Activated CD4-positive, CD25-positive, alpha-beta regulatory T cell treated with anti-CD3 and anti-CD28 coated beads, Interleukin-2, amount 50 U/mL, for 24 hours (primary cell): ENCODE data around the gene BRS3.

Experiments used
- ATAC-seq, 2 donors: fragments of 150-1000 bp; cut with Tn5 transposase; one replicate each; pipeline ENCODE4 v1.10.0; 2021; ENCODE audit warnings: mild to moderate bottlenecking in 1 of 2, moderate library complexity in 1 of 2

BRS3 gene

DNA sequence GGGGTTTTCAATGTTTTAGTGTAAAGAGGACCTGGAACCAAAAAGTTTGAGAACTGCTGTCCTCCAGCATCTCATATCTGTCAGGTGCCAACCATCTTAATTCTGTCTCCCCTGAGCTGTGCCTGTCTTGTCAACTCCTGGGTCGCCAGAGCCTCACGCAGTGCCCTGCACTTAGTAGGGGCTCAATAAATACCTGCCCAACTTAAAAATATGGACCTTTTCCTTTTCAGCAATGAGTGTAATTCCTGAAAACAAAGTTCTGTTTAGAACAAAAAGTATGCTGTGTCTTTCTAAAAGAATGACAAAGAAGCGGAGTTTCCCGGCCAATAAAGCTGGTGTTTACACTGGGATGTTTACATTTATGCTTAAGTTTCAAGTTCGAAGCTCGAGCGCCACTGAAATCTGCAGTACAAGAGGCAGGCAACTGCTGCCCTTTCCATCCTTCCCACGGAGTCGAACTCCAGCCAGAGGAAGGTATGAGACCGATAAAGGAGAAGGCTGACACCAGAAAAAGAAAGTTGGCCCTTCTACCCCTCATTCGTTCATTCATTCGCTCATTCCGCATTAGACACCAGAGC is 8.5 kb downstream of the BRS3 start:
- ATAC-seq, result no peak

DNA sequence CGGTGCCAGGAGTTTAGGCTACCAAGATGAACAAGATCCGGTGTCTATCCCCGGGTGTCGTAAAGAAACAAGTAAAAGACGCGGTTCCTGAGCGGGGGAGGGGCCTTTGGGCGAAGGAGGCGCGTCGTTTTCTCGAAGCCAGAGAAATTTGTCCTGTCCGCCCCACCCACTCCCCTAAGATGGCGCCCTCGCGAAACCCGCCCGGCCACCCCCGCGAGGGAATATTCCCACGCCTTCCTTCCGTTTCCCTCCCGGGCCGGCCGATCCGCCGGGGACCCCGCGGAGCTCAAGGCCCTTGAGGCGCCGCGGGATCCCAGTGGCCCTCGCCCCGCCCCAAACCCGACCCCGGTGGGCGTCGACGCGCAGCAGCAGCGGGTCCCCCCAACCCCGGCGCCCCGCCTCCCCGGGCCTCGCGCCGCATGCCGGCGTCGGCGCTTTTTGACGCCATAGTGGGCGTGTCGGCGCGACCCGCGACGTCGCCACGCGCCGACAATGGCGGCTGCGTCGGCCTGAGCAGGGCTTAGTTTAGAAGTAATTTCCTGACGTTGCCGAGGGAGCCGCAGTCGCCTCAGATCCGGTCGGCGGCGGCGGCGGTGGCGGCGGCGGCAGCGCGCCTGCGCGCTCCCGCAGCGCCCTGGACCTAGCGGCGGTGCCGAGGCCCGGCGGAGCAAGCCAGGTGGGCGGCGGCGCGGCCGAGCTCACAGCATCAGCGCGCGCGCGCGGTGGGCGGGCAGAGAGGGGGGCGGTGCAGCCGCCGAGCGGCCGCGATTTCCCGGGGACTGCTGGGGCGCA is 9.2 kb downstream of the BRS3 start:
- ATAC-seq, result peak; percentile 78 to 82

DNA sequence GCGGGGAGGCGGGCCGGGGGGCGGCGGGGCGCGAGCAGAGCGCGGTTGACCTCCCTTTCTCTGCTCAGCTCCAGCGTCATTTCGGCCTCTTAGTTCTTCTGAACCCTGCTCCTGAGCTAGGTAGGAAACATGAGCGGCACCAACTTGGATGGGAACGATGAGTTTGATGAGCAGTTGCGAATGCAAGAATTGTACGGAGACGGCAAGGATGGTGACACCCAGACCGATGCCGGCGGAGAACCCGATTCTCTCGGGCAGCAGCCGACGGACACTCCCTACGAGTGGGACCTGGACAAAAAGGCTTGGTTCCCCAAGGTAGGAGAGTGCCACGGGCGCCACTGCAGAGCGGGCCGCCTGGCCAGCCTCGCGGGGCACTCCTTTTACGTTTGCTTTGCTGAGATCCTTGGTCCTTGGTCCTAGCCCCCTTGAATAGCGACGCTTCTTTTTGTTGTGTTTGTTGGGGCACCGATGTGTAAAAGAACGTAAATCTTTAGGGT is 9.9 kb downstream of the BRS3 start, which contains the start of gene HTATSF1:
HTATSF1 (plus strand) TSS at position 37 of the 497 bp plus-strand sequence; CDS start at position 130, 93 bp downstream.
- peak in 1 of 2 donors; percentile 1 for ATAC-seq

DNA sequence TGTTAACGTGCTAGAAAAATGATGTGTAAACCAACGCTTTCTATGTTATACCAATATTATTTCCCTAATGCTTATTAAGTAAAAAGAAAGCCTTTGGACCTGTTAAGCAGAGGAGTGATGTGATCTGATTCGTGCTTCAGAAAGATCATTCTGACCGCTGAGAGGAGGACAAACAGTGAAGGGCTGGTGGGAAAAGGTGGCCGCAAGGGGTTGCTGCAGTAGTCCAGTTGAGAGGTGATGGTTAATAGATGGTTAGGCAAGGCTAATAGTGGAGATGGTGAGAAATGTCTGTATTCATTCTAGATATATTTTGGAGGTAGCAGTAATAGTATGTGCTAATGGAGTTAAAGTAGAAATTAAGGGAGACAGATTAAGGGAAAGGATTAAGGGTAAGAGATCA is 31.3 kb downstream of the BRS3 start:
- ATAC-seq, result no peak

DNA sequence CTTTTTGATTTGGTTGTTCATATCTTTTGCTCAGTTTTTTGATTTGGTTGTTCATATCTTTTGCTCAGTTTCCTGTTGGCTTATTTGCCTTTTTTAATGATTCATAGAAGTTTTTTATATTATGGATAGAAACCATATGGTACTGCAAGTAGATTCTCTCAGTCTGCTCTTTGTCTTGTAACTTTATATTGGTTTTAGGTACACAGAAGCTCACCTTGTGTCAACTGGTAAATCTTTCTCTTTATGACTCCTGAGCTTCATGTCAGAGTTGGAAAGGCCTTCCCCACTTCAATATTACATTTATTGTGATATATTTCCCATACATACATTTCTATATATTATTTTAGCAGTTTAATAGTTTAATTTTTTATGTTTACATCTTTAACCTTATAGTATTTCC is 36.0 kb downstream of the BRS3 start:
- ATAC-seq, result no peak

DNA sequence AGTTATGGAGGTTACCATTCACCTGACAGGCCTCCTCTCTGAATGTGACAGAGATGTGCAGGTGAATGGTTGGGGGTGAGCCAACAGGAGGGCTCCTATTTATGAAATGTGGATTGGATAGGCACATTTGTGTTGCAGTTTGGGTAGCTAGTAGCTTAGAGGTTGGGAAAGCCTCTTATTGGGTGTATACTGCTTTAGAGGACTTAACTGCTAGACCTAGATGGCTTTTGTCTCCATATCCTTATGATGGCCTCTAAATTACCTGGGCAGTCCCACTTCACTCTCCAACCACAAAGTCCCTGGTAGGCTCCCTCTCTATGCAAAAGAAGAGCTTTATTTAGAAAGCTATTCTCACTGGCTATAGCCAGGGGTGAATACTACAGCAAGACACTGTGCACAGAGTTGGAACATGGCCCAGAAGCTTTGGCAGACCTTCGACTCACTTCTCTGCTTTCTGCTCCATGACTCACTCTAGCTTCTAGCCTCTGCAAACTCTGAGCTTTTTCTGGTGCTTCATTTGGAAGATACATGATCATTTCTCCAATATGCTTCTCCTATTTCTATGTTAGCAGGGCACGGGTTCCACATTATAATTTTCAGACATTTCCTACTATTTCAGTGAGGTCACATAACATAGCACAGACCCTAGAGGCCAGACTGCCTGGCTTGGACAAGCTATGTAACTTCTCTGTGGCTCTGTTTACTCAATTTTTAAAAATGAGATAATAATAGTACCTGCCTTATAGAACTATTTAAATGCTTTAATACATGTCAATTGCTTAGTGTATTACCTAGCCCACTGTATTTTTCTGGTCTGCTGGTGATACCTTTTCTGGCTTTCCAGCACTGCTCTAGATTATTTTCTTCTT is 38.2 kb downstream of the BRS3 start:
- ATAC-seq, result no peak

DNA sequence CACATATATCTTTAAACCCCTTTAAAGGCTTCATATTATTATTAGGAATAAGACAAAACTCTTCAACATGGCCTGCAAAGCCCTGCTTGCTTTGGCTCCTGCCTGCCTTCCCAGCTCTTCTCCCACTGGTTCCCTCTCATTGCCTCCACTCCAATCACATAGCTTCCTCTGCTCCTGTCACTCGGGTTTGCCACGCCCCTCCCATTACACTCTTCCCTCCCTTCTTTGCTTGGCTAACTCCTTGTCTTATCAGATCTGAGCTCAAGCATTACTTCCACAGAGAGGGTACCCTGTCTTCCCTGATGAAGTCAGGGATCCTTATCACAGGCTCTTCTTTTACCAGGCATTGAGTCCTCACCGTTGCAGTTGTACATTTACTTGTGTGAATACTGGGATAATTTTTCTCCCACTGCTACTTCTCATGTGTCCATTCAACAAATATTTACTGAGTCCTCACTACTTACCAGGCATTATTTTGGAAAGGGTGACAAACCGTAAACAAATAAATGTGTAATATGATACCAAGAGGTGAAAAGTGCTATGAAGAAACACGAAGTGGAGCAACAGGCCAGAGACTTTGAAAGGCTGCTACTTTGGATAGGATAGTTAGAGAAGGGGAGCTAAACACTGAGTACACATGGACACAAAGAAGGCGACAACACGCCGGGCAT is 41.0 kb downstream of the BRS3 start:
- no peak for ATAC-seq

DNA sequence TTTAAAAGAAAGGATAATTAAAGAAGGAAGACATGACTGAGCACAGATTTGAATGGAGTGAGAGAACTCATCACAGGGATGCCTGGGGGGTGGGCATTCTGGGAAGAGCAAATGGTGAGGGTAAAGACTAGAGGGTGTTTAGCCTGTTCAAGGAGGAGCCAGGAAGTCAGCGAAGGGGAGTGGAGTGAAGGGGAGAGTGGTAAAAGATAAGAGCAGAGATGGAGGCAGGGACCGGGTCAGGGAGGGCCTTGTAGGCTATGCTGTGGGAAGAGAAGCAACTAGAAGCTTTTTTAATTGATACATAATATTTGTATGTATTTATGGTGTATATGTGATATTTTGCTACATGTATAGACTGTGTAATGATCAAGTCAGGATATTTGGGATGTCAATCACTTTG is 42.0 kb downstream of the BRS3 start:
- no peak for ATAC-seq

DNA sequence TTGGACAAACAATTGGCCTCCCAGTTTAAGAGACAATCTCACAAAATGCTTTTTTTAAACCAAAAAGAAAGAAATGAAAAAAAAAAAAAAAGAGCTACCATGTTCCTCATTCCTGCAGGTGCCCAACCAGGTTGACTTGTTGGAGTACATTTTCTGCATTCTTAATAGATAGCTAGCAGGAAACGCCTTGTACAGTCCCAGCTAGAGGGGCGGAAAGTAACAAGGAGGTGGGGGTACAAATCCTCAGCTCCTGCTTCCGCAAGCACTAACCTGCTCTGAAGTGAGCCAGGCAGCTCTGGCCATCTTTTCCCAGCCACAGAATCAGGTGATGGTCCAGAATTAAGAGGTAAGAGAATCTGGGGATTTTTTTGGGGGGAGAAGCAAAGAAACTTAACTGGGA is 44.2 kb downstream of the BRS3 start, which contains the start of gene VGLL1:
VGLL1 (plus strand) TSS at position 265 of the 400 bp plus-strand sequence. CDS start 3,806 bp downstream, outside the sequence.
- ATAC-seq, result no peak

DNA sequence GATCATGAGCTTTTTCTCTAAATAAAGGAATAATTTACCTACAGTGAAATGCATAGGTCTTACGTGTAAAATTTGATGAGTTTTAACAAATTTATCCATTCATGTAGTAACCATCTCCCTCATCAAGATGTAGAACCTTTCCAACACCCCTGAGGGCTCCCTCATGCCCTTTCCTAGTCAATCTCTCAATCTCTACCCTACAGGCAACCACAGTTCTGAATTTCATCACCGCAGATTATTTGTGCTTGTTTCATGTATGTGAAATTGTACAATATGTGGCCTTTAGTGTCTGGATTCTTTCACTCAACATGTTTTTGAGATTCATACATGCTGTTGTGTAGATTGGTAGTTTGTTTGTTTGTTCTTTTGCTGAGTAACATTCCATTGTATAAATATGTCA is 46.4 kb downstream of the BRS3 start:
- ATAC-seq, result no peak

DNA sequence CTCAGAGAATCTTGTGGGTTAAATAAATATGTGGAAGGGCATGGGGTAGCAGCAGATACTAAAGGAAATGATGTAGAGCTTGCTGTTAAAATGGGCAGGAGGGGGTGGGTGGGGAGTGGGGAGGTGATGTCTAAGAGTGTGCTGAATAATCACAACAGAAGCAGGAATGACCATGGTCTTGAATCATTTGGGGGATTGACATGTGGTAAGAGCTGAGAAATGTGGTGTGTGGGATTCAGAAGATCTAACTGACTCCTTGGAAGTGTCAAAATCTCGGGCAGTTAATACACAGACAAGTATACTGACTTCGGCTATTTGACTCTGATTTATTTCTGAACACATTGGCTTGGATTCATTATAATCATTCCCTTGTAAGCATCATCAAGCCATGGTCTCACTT is 51.1 kb downstream of the BRS3 start:
- ATAC-seq, result no peak

DNA sequence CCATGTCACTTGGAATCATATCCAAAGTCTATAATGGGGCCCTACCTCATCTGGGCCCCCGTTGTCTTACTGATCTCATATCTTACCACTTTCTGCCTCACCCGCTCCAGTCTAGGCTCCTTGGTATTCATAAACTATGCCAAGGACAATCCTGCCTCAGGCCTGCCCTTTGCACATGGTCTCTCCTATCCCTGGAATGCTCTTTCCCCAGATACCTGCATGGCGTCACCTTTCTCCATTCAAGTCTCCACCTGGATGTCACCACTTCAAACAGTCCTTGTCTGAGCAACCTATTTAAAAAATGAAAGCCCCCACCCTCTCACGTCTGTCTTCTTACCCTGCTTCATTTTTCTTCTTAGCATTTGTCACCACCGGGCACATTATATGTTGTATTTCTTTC is 52.5 kb downstream of the BRS3 start:
- no peak for ATAC-seq

DNA sequence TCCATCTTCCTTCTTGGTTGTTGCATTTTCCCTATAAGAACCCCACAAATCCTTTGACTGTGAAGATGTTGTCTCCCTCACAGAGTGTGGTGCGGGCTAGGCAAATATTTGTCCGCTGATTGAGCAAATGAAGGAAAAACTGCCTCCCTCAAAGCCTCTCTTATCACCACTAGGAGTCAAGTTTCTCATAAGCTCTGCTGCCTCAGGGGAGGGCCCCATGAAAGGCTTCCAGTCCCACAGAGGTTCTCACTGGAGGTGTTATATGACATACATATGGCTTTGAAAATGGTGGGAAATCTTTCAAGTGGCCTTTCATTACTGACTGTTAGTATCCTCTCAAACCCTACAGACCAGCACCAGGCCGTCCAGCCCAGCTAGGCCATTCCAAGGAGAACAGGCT is 53.5 kb downstream of the BRS3 start:
- ATAC-seq, result no peak

DNA sequence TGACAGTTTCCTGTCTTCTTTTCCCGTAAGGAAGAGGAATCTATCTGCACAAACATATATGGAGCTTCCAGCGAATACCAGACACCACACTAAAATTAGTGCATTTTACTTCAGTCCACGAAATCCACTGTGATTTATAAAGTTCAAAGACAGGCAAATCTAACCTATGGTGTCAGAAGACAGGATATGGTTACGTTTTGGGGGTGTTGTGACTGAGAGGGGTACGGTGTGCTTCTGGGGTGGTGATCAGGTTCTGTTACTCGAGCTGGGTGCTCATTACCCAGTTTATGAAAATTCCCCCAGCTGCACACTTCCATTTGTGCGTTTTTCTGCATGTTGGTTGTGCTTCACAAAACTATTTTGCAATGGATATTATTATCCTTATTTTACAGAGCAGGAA is 54.5 kb downstream of the BRS3 start:
- no peak for ATAC-seq
